H9 (cell line): ENCODE results near the gene PTPN13. TPM values are rescaled to one million over a fixed set of nuclear protein-coding genes. Genes with fewer than 3 reads are reported as not detected.

Source experiments
- DNase-seq: peaks from one replicate; pipeline ENCODE4 v3.0.0-alpha.2; 2017
- H2AFZ ChIP-seq: one replicate; pipeline ENCODE4 v1.6.1; 2013; ENCODE audit warnings: mild to moderate bottlenecking, low read length, control low read depth, moderate library complexity
- H2AK5ac ChIP-seq: 2 replicates; pipeline ENCODE4 v1.6.1; 2013; ENCODE audit warnings: low read length, control low read depth, mixed read lengths; ENCODE audit not compliant: insufficient read length
- H2BK120ac ChIP-seq: one replicate; pipeline ENCODE4 v1.6.1; 2013; ENCODE audit warnings: low read depth, mild to moderate bottlenecking, low read length, control low read depth, inconsistent platforms; ENCODE audit not compliant: poor library complexity, severe bottlenecking
- H2BK12ac ChIP-seq: 2 replicates; pipeline ENCODE4 v1.6.1; 2013; ENCODE audit warnings: low read length, control low read depth, mixed read lengths, low read depth; ENCODE audit not compliant: insufficient read length
- H2BK15ac ChIP-seq: 2 replicates; pipeline ENCODE4 v1.6.1; 2013; ENCODE audit warnings: low read depth, low read length, control low read depth
- H2BK20ac ChIP-seq: one replicate; pipeline ENCODE4 v1.6.1; 2013; ENCODE audit warnings: low read depth, mild to moderate bottlenecking, low read length, control low read depth, inconsistent platforms; ENCODE audit not compliant: poor library complexity, severe bottlenecking
- H2BK5ac ChIP-seq: 2 replicates; pipeline ENCODE4 v1.6.1; 2013; ENCODE audit warnings: low read length, control low read depth, mixed read lengths; ENCODE audit not compliant: insufficient read length
- H3K14ac ChIP-seq: 2 replicates; pipeline ENCODE4 v1.6.1; 2013; ENCODE audit warnings: low read length, control low read depth; ENCODE audit not compliant: insufficient read depth
- H3K18ac ChIP-seq: 2 replicates; pipeline ENCODE4 v1.6.1; 2013; ENCODE audit warnings: low read depth, mild to moderate bottlenecking, mixed read lengths, low read length, control low read depth; ENCODE audit not compliant: insufficient read length
- H3K23ac ChIP-seq: 2 replicates; pipeline ENCODE4 v1.6.1; 2013; ENCODE audit warnings: low read length, control low read depth, mixed read lengths, low read depth; ENCODE audit not compliant: insufficient read length
- H3K23me2 ChIP-seq: 2 replicates; pipeline ENCODE4 v1.6.1; 2013; ENCODE audit warnings: low read depth, mild to moderate bottlenecking, mixed read lengths, low read length, control low read depth; ENCODE audit not compliant: insufficient read length, poor library complexity, severe bottlenecking
- H3K27ac ChIP-seq: 2 replicates; pipeline ENCODE4 v1.5.1; 2013; ENCODE audit warnings: low read length, control low read depth, mixed read lengths, low read depth; ENCODE audit not compliant: insufficient read length
- H3K27me3 ChIP-seq: 2 replicates; pipeline ENCODE4 v1.6.1; 2013; ENCODE audit warnings: low read length, control low read depth, inconsistent platforms; ENCODE audit not compliant: insufficient read depth
- H3K4ac ChIP-seq: 2 replicates; pipeline ENCODE4 v1.6.1; 2013; ENCODE audit warnings: low read depth, mild to moderate bottlenecking, control low read depth, inconsistent platforms, low read length, moderate library complexity
- H3K4me1 ChIP-seq: 2 replicates; pipeline ENCODE4 v1.6.1; 2013; ENCODE audit warnings: low read length, control low read depth, inconsistent platforms; ENCODE audit not compliant: insufficient read depth
- H3K4me2 ChIP-seq: 2 replicates; pipeline ENCODE4 v1.6.1; 2013; ENCODE audit warnings: low read length, control low read depth, mixed read lengths; ENCODE audit not compliant: insufficient read length, insufficient read depth
- H3K56ac ChIP-seq: 2 replicates; pipeline ENCODE4 v1.6.1; 2013; ENCODE audit warnings: low read depth, mild to moderate bottlenecking, mixed read lengths, low read length, control low read depth; ENCODE audit not compliant: insufficient read length
- H3K79me1 ChIP-seq: 2 replicates; pipeline ENCODE4 v1.6.1; 2013; ENCODE audit warnings: low read depth, mild to moderate bottlenecking, moderate library complexity, low read length, control low read depth, inconsistent platforms; ENCODE audit not compliant: insufficient read depth, poor library complexity, severe bottlenecking
- H3K79me2 ChIP-seq: 2 replicates; pipeline ENCODE4 v1.6.1; 2013; ENCODE audit warnings: low read length, control low read depth, inconsistent platforms; ENCODE audit not compliant: insufficient read depth
- H3K9ac ChIP-seq: 2 replicates; pipeline ENCODE4 v1.6.1; 2013; ENCODE audit warnings: low read length, control low read depth, mixed read lengths; ENCODE audit not compliant: insufficient read length; ENCODE audit errors: extremely low read depth
- H3K9me3 ChIP-seq: one replicate; pipeline ENCODE4 v1.6.1; 2013; ENCODE audit warnings: low read depth, low read length, inconsistent platforms; ENCODE audit not compliant: control insufficient read depth
- H3T11ph ChIP-seq: one replicate; pipeline ENCODE4 v1.6.1; 2013; ENCODE audit warnings: mild to moderate bottlenecking, low read length, control low read depth, inconsistent platforms
- H4K20me1 ChIP-seq: one replicate; pipeline ENCODE4 v1.6.1; 2013; ENCODE audit not compliant: control insufficient read depth, insufficient read length, insufficient read depth
- H4K5ac ChIP-seq: 2 replicates; pipeline ENCODE4 v1.6.1; 2013; ENCODE audit warnings: low read depth, mild to moderate bottlenecking, mixed read lengths, low read length, control low read depth; ENCODE audit not compliant: insufficient read length
- H4K8ac ChIP-seq: replicated peaks from 2 replicates; pipeline ENCODE4 v1.6.1; 2013; ENCODE audit warnings: low read length, control low read depth, mixed read lengths, low read depth; ENCODE audit not compliant: insufficient read length
- H4K91ac ChIP-seq: 2 replicates; pipeline ENCODE4 v1.6.1; 2013; ENCODE audit warnings: low read depth, mild to moderate bottlenecking, moderate library complexity, mixed read lengths, low read length, control low read depth; ENCODE audit not compliant: insufficient read length
- H3K27ac Mint-ChIP-seq, 3 experiments: 2 replicates in 2 of 3; 3 replicates in 1 of 3; pipeline ENCODE4 v1.8.0; 2020 to 2021; ENCODE audit warnings: mixed read lengths in 3 of 3, mild to moderate bottlenecking in 1 of 3, moderate library complexity in 1 of 3
- H3K27me3 Mint-ChIP-seq: 2 replicates; pipeline ENCODE4 v1.8.0; 2021; ENCODE audit warnings: low read depth, mild to moderate bottlenecking, moderate library complexity, mixed read lengths
- H3K36me3 Mint-ChIP-seq, 3 experiments: 2 replicates in 2 of 3; 3 replicates in 1 of 3; pipeline ENCODE4 v1.8.0; 2020 to 2021; ENCODE audit warnings: low read depth in 3 of 3, mixed read lengths in 3 of 3; ENCODE audit not compliant: insufficient read depth in 1 of 3
- H3K4me1 Mint-ChIP-seq, 2 experiments: 2 replicates each; pipeline ENCODE4 v1.8.0; 2020; ENCODE audit warnings: mixed read lengths in 2 of 2
- H3K4me3 Mint-ChIP-seq, 2 experiments: 2 replicates in 1 of 2; 3 replicates in 1 of 2; pipeline ENCODE4 v1.8.0; 2020 to 2021; ENCODE audit warnings: mild to moderate bottlenecking in 2 of 2, mixed read lengths in 2 of 2, moderate library complexity in 1 of 2
- H3K9me3 Mint-ChIP-seq, 2 experiments: 2 replicates in 1 of 2; 3 replicates in 1 of 2; pipeline ENCODE4 v1.8.0; 2020; ENCODE audit warnings: mild to moderate bottlenecking in 2 of 2, mixed read lengths in 2 of 2, moderate library complexity in 1 of 2
- CTCF ChIP-seq: fragments of 200-600 bp; sonication (generic); conservative IDR thresholded peaks from 3 replicates; pipeline ENCODE4 v1.8.0; 2021; ENCODE audit warnings: antibody characterized with exemption, mild to moderate bottlenecking
- WGBS: extraction: QIAGEN DNeasy Blood & Tissue Kit; methylation state at CpG from one replicate; pipeline ENCODE4 v1.1.7; 2013; ENCODE audit warnings: missing lambda C conversion rate, low lambda C conversion rate, mixed read lengths; ENCODE audit not compliant: insufficient read length; ENCODE audit errors: extremely low coverage; 5-methylcytosine and 5-hydroxymethylcytosine counted together
- total RNA-seq: library from RNA; stranded (reverse); gene quantifications from 2 replicates; pipeline ENCODE4 v1.2.1, GENCODE V29; 2021

PTPN13 gene
- total RNA-seq, 1 experiment from 2014 or later: 34.9 TPM

- Histone ChIP-seq H3K27ac (no peak overlapping the region), H2BK20ac (no peak overlapping the region), H3K23ac (no peak overlapping the region), H4K91ac (no peak overlapping the region), H3K79me2 (no peaks in the 10 kb centered on the region), H4K20me1 (no peaks in the 10 kb centered on the region), H3K79me1 (no peaks in the 10 kb centered on the region), H4K5ac (no peak overlapping the region), H3K56ac (no peak overlapping the region), H3K23me2 (no peaks in the 10 kb centered on the region), H3K27me3 (no peaks in the 10 kb centered on the region), H2BK12ac (no peak overlapping the region), H3K4ac (no peak overlapping the region), H3K14ac (no peak overlapping the region), H2BK15ac (no peak overlapping the region), H3K9me3 (no peaks in the 10 kb centered on the region), H2AK5ac (no peak overlapping the region), H4K8ac (no peak overlapping the region), H3T11ph (no peak overlapping the region), H2AFZ (no peak overlapping the region), H3K4me2 (no peak overlapping the region), H3K9ac (no peak overlapping the region), H2BK5ac (no peak overlapping the region), H2BK120ac (no peak overlapping the region), H3K18ac (no peak overlapping the region), H3K4me1 (peaks cover 1% of the 10 kb centered on the region; the same call in 1 of the 2 replicates)
- WGBS: no CpG with 5 or more reads among the region's 3 CpGs
- no peak for DNase-seq
- no peaks in the 10 kb centered on the region for H3K9me3 Mint-ChIP-seq
- peak overlapping the region in 2 of 3 experiments; percentile 15 to 82; a peak in 2 of 7 replicates for H3K27ac Mint-ChIP-seq
- no peak overlapping the region for H3K4me3 Mint-ChIP-seq
- H3K4me1 Mint-ChIP-seq: peaks cover 21% of the 10 kb centered on the region in 2 experiments
- H3K27me3 Mint-ChIP-seq: no peaks in the 10 kb centered on the region
- H3K36me3 Mint-ChIP-seq: no peaks in the 10 kb centered on the region
- TF ChIP-seq CTCF: no peak
These were observed 6.6 kb upstream of the PTPN13 start for GRCh38 chr4:86587381-86588140.
